Smooth muscle cell (in vitro differentiated cells): ENCODE data around the gene NDUFS6. TPM values are rescaled to one million over a fixed set of nuclear protein-coding genes. Genes with fewer than 3 reads are reported as not detected.

Source experiments
- polyA plus RNA-seq: library from polyadenylated mRNA; unstranded; fragments of >200 nt; fragmentation: Nextera tagmentation; extraction: Ambion mirVana; gene quantifications from 2 replicates; pipeline ENCODE4 v1.2.1, GENCODE V29; 2016
- total RNA-seq: library from RNA; depleted of rRNA; stranded (reverse); fragments of >200 nt; gene quantifications from 2 replicates; pipeline ENCODE4 v1.2.3, GENCODE V29; 2014

The NDUFS6 gene
- total and polyA plus RNA-seq, 2 experiments from 2014 or later = 50.8 to 146 TPM

Other genes starting within 250 kb of the NDUFS6 start
- 42.9 and 51.0 TPM in 2 replicates for gene MRPL36, start 1.6 kb upstream of the NDUFS6 start, total RNA-seq
- gene MRPL36, start 1.6 kb upstream of the NDUFS6 start, polyA plus RNA-seq = 110 and 126 TPM in 2 replicates
- gene IRX4, start 81.5 kb downstream of the NDUFS6 start, total RNA-seq = 0.18 TPM in 1 of 2 replicates, not detected in the other
- 0.40 TPM in 1 of 2 replicates, not detected in the other for gene IRX4, start 81.5 kb downstream of the NDUFS6 start, polyA plus RNA-seq